GM12878 (cell line): ENCODE measurements around the gene MMADHC. TPM values are rescaled to one million over a fixed set of nuclear protein-coding genes. Genes with fewer than 3 reads are reported as not detected.

Experiments
- ATAC-seq: fragments of 200-7000 bp; cut with Tn5 transposase; 3 replicates; pipeline ENCODE4 v1.9.1; 2020; ENCODE audit warnings: mild to moderate bottlenecking, moderate library complexity
- BruUV-seq: library from RNA; stranded (reverse); fragments of 400-500 nt; replicated peaks from 2 replicates; lab custom pipeline; 2021; lab: Mats Ljungman, UMichigan
- CTCF ChIA-PET: fragments of 300-600 bp; sonication (Branson Sonifier 250); formaldehyde crosslinking; extraction: SDS; loops from one replicate; lab custom pipeline; 2021; ENCODE audit warnings: inconsistent platforms; lab: Yijun Ruan, JAX
- POLR2A ChIA-PET: fragments of 350-600 bp; formaldehyde crosslinking; extraction: SDS; loops from one replicate; lab custom pipeline; 2021; ENCODE audit warnings: inconsistent platforms; lab: Charles Lee
- RAD21 ChIA-PET: fragments of 300-600 bp; sonication (Branson Sonifier 250); formaldehyde crosslinking; loops from one replicate; lab custom pipeline; 2023; ENCODE audit warnings: antibody characterized with exemption; ENCODE audit not compliant: unreplicated experiment; lab: Charles Lee
- SMC1A ChIA-PET: fragments of 300-600 bp; sonication (Branson Sonifier 250); formaldehyde crosslinking; loops from one replicate; lab custom pipeline; 2023; ENCODE audit not compliant: unreplicated experiment, uncharacterized antibody; lab: Charles Lee
- DNase-seq: peaks from one replicate; pipeline ENCODE4 v3.0.0-alpha.2; 2011; ENCODE audit warnings: low read depth, low spot score
- FAIRE-seq: peaks from 3 replicates; lab custom pipeline; 2011; peaks lifted over from hg19 to GRCh38; lab: Jason Lieb, UNC
- H2AFZ ChIP-seq: 2 replicates; pipeline ENCODE4 v1.6.0; 2011; ENCODE audit warnings: low read depth, low read length, control low read depth; ENCODE audit not compliant: control insufficient read depth
- H3K27ac ChIP-seq: 2 replicates; pipeline ENCODE4 v1.5.1; 2011; ENCODE audit warnings: control low read depth; ENCODE audit not compliant: control insufficient read depth, insufficient read depth
- H3K27me3 ChIP-seq, 2 experiments: replicated peaks in 1 of 2; 2 replicates each; pipeline versions ENCODE4 v1.6.0 to v1.6.1; 2011; ENCODE audit warnings: low read length in 1 of 2; ENCODE audit not compliant: control insufficient read depth in 2 of 2, insufficient read depth in 2 of 2
- H3K36me3 ChIP-seq, 2 experiments: 2 replicates each; pipeline ENCODE4 v1.5.1; 2011; ENCODE audit warnings: low read length in 1 of 2; ENCODE audit not compliant: control insufficient read depth in 2 of 2, insufficient read depth in 2 of 2
- H3K4me1 ChIP-seq: 2 replicates; pipeline ENCODE4 v1.6.1; 2011; ENCODE audit warnings: mild to moderate bottlenecking, low read length, moderate library complexity, mixed read lengths; ENCODE audit not compliant: control insufficient read depth, insufficient read depth
- H3K4me2 ChIP-seq: 2 replicates; pipeline ENCODE4 v1.6.0; 2011; ENCODE audit warnings: control low read depth; ENCODE audit not compliant: control insufficient read depth, insufficient read depth
- H3K4me3 ChIP-seq: fragments of 200-600 bp; sonication (generic); 2 replicates; pipeline ENCODE4 v1.5.1; 2016
- H3K79me2 ChIP-seq: 2 replicates; pipeline ENCODE4 v1.6.0; 2011; ENCODE audit warnings: low read length; ENCODE audit not compliant: control insufficient read depth, insufficient read depth
- H3K9ac ChIP-seq: 2 replicates; pipeline ENCODE4 v1.8.0; 2011; ENCODE audit warnings: low read length, control low read depth, mixed read lengths; ENCODE audit not compliant: control insufficient read depth, insufficient read depth
- H3K9me3 ChIP-seq: replicated peaks from 3 replicates; pipeline ENCODE4 v1.5.1; 2011; ENCODE audit warnings: mild to moderate bottlenecking, low read length; ENCODE audit not compliant: control insufficient read depth, insufficient read depth
- H4K20me1 ChIP-seq: 2 replicates; pipeline ENCODE4 v1.6.0; 2011; ENCODE audit not compliant: control insufficient read depth, insufficient read depth
- BHLHE40 ChIP-seq, 2 experiments: fragments of 450-650 bp in 1 of 2; IDR thresholded peaks; 2 replicates each; pipeline ENCODE4 v1.6.1; 2011 to 2017; ENCODE audit warnings: low read depth in 2 of 2, borderline replicate concordance in 1 of 2, improper control_type of control experiment in 1 of 2, low read length in 1 of 2, mild to moderate bottlenecking in 1 of 2
- CBFB ChIP-seq: IDR thresholded peaks from 2 replicates; pipeline ENCODE4 v1.6.1; 2016; ENCODE audit warnings: antibody characterized with exemption, low read depth
- CBX5 ChIP-seq: sonication (generic); IDR thresholded peaks from 2 replicates; pipeline ENCODE4 v1.6.1; 2016; ENCODE audit warnings: low read depth, moderate library complexity, mild to moderate bottlenecking, inconsistent platforms
- E4F1 ChIP-seq: fragments of 450-650 bp; IDR thresholded peaks from 2 replicates; pipeline ENCODE4 v1.6.1; 2018; ENCODE audit warnings: borderline replicate concordance, mild to moderate bottlenecking; ENCODE audit not compliant: partially characterized antibody
- ELK1 ChIP-seq: IDR thresholded peaks from 2 replicates; pipeline ENCODE4 v1.6.1; 2012; ENCODE audit warnings: low read depth, low read length, improper control_type of control experiment
- IRF4 ChIP-seq: IDR thresholded peaks from 2 replicates; pipeline ENCODE4 v1.6.1; 2011; ENCODE audit warnings: low read depth, low read length
- RBBP5 ChIP-seq: fragments of 200-600 bp; sonication (generic); conservative IDR thresholded peaks from 2 replicates; pipeline ENCODE4 v1.6.1; 2016
- REST ChIP-seq: IDR thresholded peaks from 2 replicates; pipeline ENCODE4 v1.6.1; 2012; ENCODE audit warnings: mild to moderate bottlenecking, low read depth, low read length
- WRNIP1 ChIP-seq: IDR thresholded peaks from 2 replicates; pipeline ENCODE4 v1.6.1; 2011; ENCODE audit warnings: low read depth, low read length, improper control_type of control experiment, borderline replicate concordance
- WGBS: methylation state at CpG from one replicate; pipeline ENCODE4 v1.1.6; 2016; ENCODE audit warnings: low lambda C conversion rate; ENCODE audit not compliant: insufficient replicate concordance, insufficient coverage; ENCODE audit errors: missing lambda C conversion rate; 5-methylcytosine and 5-hydroxymethylcytosine counted together
- in situ Hi-C: fragments of 300-500 bp; cut with MboI; formaldehyde crosslinking; loops from 9 replicates; pipeline ENCODE4 v1.14.3; 2018; ENCODE audit warnings: mixed read lengths
- intact Hi-C: fragments of 100-400 bp; cut with micrococcal nuclease; formaldehyde crosslinking; loops from one replicate; pipeline ENCODE4 v1.14.2; 2022; ENCODE audit not compliant: unreplicated experiment
- polyA plus RNA-seq, 11 experiments: library from polyadenylated mRNA; depleted of rRNA in 4 of 11; unstranded in 6 of 11; stranded (reverse) in 5 of 11; fragments of >200 nt; fragmentation: Nextera tagmentation in 4 of 11; fragmentation: Illumina TruSeq in 1 of 11; extraction: Ambion mirVana in 4 of 11; extraction: Trizol in 1 of 11; gene quantifications; 1 replicate in 1 of 11; 2 replicates in 10 of 11; pipeline versions ENCODE4 v1.2.1 to v1.2.3, GENCODE V29; 2011 to 2016; ENCODE audit warnings: inconsistent platforms in 2 of 11, missing spikeins in 2 of 11, low read depth in 1 of 11
- total RNA-seq, 4 experiments: library from RNA; depleted of rRNA in 3 of 4; stranded (reverse); fragments of >200 nt in 3 of 4; fragmentation: Illumina TruSeq in 1 of 4; extraction: Trizol in 1 of 4; gene quantifications; 2 replicates each; pipeline versions ENCODE4 v1.2.1 to v1.2.3, GENCODE V29; 2013 to 2021

Gene MMADHC
- total and polyA plus RNA-seq, 10 of the 15 experiments (the other 5 are each of a cell fraction or from before 2014, with no cell fraction given) = 93.6 to 415 (median 147) TPM

DNA sequence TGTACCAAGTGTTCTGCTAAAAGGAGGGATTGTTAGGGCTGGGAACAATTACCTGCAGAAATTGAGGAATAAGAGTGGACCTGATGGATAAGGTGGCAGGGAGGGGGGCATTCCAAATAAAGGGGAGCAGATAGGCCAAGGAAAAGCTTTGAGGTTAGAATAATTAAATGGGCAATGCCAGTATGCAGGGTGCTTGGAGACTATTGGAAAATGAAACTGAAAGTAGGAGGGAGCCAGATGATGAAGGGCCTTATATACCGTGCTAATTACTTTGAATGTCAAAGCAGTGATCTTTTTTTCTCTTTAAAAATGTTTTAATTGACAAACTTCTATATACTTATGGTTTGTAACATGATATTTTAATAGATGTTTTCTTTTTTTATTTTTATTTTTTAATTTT is 42.9 kb downstream of the MMADHC start:
- DNase-seq (no peak), FAIRE-seq (no peak), ATAC-seq (no peak)
- H3K9ac ChIP-seq = no peak overlapping the region
- H3K27me3 ChIP-seq = no peaks in the 10 kb centered on the region; a peak in 1 of 4 replicates
- H3K27ac ChIP-seq = no peak overlapping the region
- no peaks in the 10 kb centered on the region for H3K36me3 ChIP-seq
- POLR2A ChIA-PET = interaction anchor here (0.6 kb wide), 1 partner anchor 54 kb away, joined by 11 read pairs; no protein-coding TSS in a partner anchor
- H2AFZ ChIP-seq = no peak overlapping the region
- intact Hi-C loops = no loop called here
- in situ Hi-C loops = no loop called here
- no peaks in the 10 kb centered on the region for H3K79me2 ChIP-seq
- no peaks in the 10 kb centered on the region for H3K4me1 ChIP-seq
- RAD21 ChIA-PET = no interaction called here
- WGBS = 96% methylated on average over 1 of the region's 1 CpG
- H4K20me1 ChIP-seq = no peaks in the 10 kb centered on the region
- no peak overlapping the region for H3K4me2 ChIP-seq
- CTCF ChIA-PET = no interaction called here
- H3K9me3 ChIP-seq = no peaks in the 10 kb centered on the region
- BruUV-seq = no TSS peak
- no peak overlapping the region for H3K4me3 ChIP-seq
- TF ChIP-seq REST = no peak
- TF ChIP-seq, all 136 proteins: peak for 0
- SMC1A ChIA-PET = interaction anchor here (1.2 kb wide), 1 partner anchor 11 kb away, joined by 3 read pairs; no protein-coding TSS in a partner anchor

DNA sequence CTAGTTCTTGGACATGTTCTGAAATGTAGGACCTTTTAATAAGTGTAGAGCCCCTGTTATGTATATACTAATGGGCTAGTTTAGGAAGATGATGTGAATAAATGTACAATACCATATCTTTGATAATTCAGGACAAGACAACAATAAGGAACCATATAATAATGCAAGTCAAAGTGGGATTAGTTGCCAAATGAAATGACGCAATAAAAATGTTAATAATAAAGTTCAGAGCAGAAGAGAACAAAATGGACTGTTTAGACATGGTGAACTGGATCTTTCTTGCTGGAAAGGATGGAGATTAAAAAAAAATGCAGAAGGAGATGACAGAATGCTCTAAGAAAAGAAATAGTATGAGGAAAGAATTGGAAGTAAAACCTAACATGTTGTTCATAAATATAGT is 43.7 kb downstream of the MMADHC start:
- no TSS peak for BruUV-seq
- no peak overlapping the region for H2AFZ ChIP-seq
- WGBS = 0% methylated on average over 1 of the region's 1 CpG
- no peak overlapping the region for H3K4me3 ChIP-seq
- intact Hi-C loops = no loop called here
- in situ Hi-C loops = no loop called here
- H3K4me2 ChIP-seq = no peak overlapping the region
- CTCF ChIA-PET = no interaction called here
- ATAC-seq (no peak), FAIRE-seq (no peak), DNase-seq (no peak)
- RAD21 ChIA-PET = no interaction called here
- H3K36me3 ChIP-seq = no peaks in the 10 kb centered on the region
- no peaks in the 10 kb centered on the region; a peak in 1 of 4 replicates for H3K27me3 ChIP-seq
- POLR2A ChIA-PET = no interaction called here
- H3K79me2 ChIP-seq = no peaks in the 10 kb centered on the region
- H3K9me3 ChIP-seq = no peaks in the 10 kb centered on the region
- no peaks in the 10 kb centered on the region for H3K4me1 ChIP-seq
- no peak overlapping the region for H3K27ac ChIP-seq
- H3K9ac ChIP-seq = no peak overlapping the region
- SMC1A ChIA-PET = interaction anchor here (1.2 kb wide), 1 partner anchor 10 kb away, joined by 3 read pairs; no protein-coding TSS in a partner anchor
- H4K20me1 ChIP-seq = no peaks in the 10 kb centered on the region
- TF ChIP-seq CBFB (no peak), RBBP5 (no peak), BHLHE40 (IDR thresholded peaks at IDR 0.05; ENCODE audit: borderline replicate concordance in 1 of 2, low read depth in 2 of 2, low read length in 1 of 2) (no peak), ELK1 (no peak), E4F1 (no peak), CBX5 (no peak), IRF4 (no peak), WRNIP1 (no peak)
